Ramos (cell line): ENCODE results near the gene CIAO1.
"Not testable (repeated sequence)": the region's sequence is repeated elsewhere in the genome, so short reads cannot be mapped to it uniquely, and the experiment has no call there.

Experiments
- in situ Hi-C: fragments of 300-500 bp; cut with MboI; formaldehyde crosslinking; loops from one replicate; pipeline ENCODE4 v1.14.3; 2022; ENCODE audit warnings: low sequenced_read_pairs; ENCODE audit not compliant: unreplicated experiment

The CIAO1 gene

GRCh38 chr2:96273763-96274162 is 7.7 kb downstream of the CIAO1 start:
- in situ Hi-C loops = no loop called here

- in situ Hi-C loops = no loop called here
These were observed 8.5 kb downstream of the CIAO1 start for GRCh38 chr2:96274355-96275056.

- in situ Hi-C loops = no loop called here
These were observed 10.9 kb downstream of the CIAO1 start for GRCh38 chr2:96276787-96277499.

- in situ Hi-C loops = no loop called here
These were observed 21.3 kb downstream of the CIAO1 start for GRCh38 chr2:96287273-96287856.

- in situ Hi-C loops = no loop called here
These were observed 25.7 kb downstream of the CIAO1 start for GRCh38 chr2:96291751-96292150.

- in situ Hi-C loops = not testable (repeated sequence)
These were observed 28.2 kb downstream of the CIAO1 start for GRCh38 chr2:96294271-96294670.

GRCh38 chr2:96296925-96297324 is 30.9 kb downstream of the CIAO1 start:
- in situ Hi-C loops = no loop called here

GRCh38 chr2:96301865-96302264 is 35.8 kb downstream of the CIAO1 start:
- in situ Hi-C loops = no loop called here

- in situ Hi-C loops = no loop called here
These were observed 38.6 kb downstream of the CIAO1 start for GRCh38 chr2:96304606-96305005.

- in situ Hi-C loops = no loop called here
These were observed 39.3 kb downstream of the CIAO1 start, which contains the start of gene SNRNP200 for GRCh38 chr2:96305091-96305978. Gene SNRNP200 (minus strand): TSS chr2:96305546. CDS start chr2:96305437, 109 bp downstream.

- in situ Hi-C loops = no loop called here
These were observed 39.9 kb downstream of the CIAO1 start for GRCh38 chr2:96305979-96306308.

- in situ Hi-C loops = no loop called here
These were observed 40.3 kb downstream of the CIAO1 start for GRCh38 chr2:96306370-96306769.

GRCh38 chr2:96308248-96308647 is 42.2 kb downstream of the CIAO1 start:
- in situ Hi-C loops = no loop called here

GRCh38 chr2:96315005-96315399 is 49.0 kb downstream of the CIAO1 start:
- in situ Hi-C loops = no loop called here

GRCh38 chr2:96315400-96316071 is 49.5 kb downstream of the CIAO1 start:
- in situ Hi-C loops = no loop called here

- in situ Hi-C loops = no loop called here
These were observed 51.0 kb downstream of the CIAO1 start for GRCh38 chr2:96316999-96317398.

- in situ Hi-C loops = no loop called here
These were observed 51.6 kb downstream of the CIAO1 start for GRCh38 chr2:96317584-96317997.

- in situ Hi-C loops = no loop called here
These were observed 52.7 kb downstream of the CIAO1 start for GRCh38 chr2:96318723-96319122.

- in situ Hi-C loops = no loop called here
These were observed 53.4 kb downstream of the CIAO1 start for GRCh38 chr2:96319396-96319795.

GRCh38 chr2:96320326-96320725 is 54.3 kb downstream of the CIAO1 start:
- in situ Hi-C loops = no loop called here
